DOHH2 (cell line): Measurements from ENCODE around the gene LRMDA.

ENCODE experiments used
- H3F3A ChIP-seq: fragments of 200-600 bp; sonication (generic), shearing (Covaris generic); 2 replicates; pipeline ENCODE4 v1.6.0; 2016; ENCODE audit warnings: antibody characterized with exemption, mild to moderate bottlenecking; ENCODE audit not compliant: control insufficient read depth, insufficient read depth
- H3K27ac ChIP-seq: fragments of 200-600 bp; sonication (generic); 2 replicates; pipeline ENCODE4 v1.5.1; 2014; ENCODE audit warnings: low read depth, mild to moderate bottlenecking, low read length, moderate library complexity
- H3K27me3 ChIP-seq: fragments of 200-600 bp; sonication (generic); 2 replicates; pipeline ENCODE4 v1.6.1; 2014; ENCODE audit warnings: mild to moderate bottlenecking, low read length, mixed read lengths; ENCODE audit not compliant: control insufficient read depth
- H3K36me3 ChIP-seq: fragments of 200-600 bp; sonication (generic); 2 replicates; pipeline ENCODE4 v1.6.1; 2014; ENCODE audit warnings: mild to moderate bottlenecking, low read length, moderate library complexity, mixed read lengths; ENCODE audit not compliant: control insufficient read depth
- H3K4me1 ChIP-seq: fragments of 200-600 bp; sonication (generic); 2 replicates; pipeline ENCODE4 v1.6.1; 2014; ENCODE audit warnings: mild to moderate bottlenecking, low read length, mixed read lengths; ENCODE audit not compliant: control insufficient read depth
- H3K4me2 ChIP-seq: fragments of 200-600 bp; sonication (generic); 2 replicates; pipeline ENCODE4 v1.6.0; 2014; ENCODE audit warnings: mild to moderate bottlenecking, low read length, moderate library complexity
- H3K4me3 ChIP-seq: fragments of 200-600 bp; sonication (generic); 2 replicates; pipeline ENCODE4 v1.5.1; 2014; ENCODE audit warnings: mild to moderate bottlenecking, low read length, mixed read lengths
- H3K79me2 ChIP-seq: fragments of 200-600 bp; sonication (generic); 2 replicates; pipeline ENCODE4 v1.6.1; 2014; ENCODE audit warnings: mild to moderate bottlenecking, low read length, mixed read lengths; ENCODE audit not compliant: control insufficient read depth
- H3K9me2 ChIP-seq: fragments of 200-600 bp; sonication (generic); replicated peaks from 2 replicates; pipeline ENCODE4 v1.6.1; 2014; ENCODE audit warnings: mild to moderate bottlenecking, low read length, mixed read lengths; ENCODE audit not compliant: control insufficient read depth
- H3K9me3 ChIP-seq: fragments of 200-600 bp; sonication (generic); 2 replicates; pipeline ENCODE4 v1.6.1; 2014; ENCODE audit warnings: antibody characterized with exemption, low read length, mixed read lengths; ENCODE audit not compliant: control insufficient read depth, insufficient read depth
- H4K20me1 ChIP-seq: fragments of 200-600 bp; sonication (generic); 2 replicates; pipeline ENCODE4 v1.6.0; 2014; ENCODE audit warnings: low read depth, mild to moderate bottlenecking, antibody characterized with exemption, low read length, moderate library complexity; ENCODE audit not compliant: control insufficient read depth, insufficient read depth
- EZH2phosphoT487 ChIP-seq: fragments of 200-600 bp; sonication (generic); IDR thresholded peaks from 2 replicates; pipeline ENCODE4 v1.6.1; 2017; ENCODE audit warnings: borderline replicate concordance, mild to moderate bottlenecking, antibody characterized with exemption, low read length, moderate library complexity, mixed read lengths
- TF ChIP-seq, protein P1 (sequence below): fragments of 200-600 bp; sonication (generic); IDR thresholded peaks from one replicate; pipeline ENCODE4 v1.5.1; 2014; ENCODE audit warnings: antibody characterized with exemption, mild to moderate bottlenecking, low read depth, low read length; ENCODE audit not compliant: poor library complexity, severe bottlenecking

The LRMDA gene

DNA sequence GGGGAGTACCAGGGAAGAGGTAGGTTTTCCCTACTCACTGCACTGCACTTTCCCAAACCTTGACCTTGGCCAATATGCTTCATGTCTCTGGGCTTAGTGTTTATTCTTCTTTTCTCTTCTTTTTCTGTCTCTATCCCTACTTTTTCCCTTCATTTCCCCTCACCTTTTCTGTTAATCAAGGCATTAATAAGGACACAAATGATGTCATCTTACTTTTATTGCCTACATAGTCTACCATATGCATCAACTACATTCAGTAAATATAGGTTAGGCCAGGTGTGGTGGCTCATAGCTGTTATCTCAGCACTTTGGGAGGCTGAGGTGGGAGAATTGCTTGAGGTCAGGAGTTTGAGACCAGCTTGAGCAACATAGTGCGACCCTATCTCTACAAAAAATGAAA, 16.9 kb upstream of the LRMDA start:
- Histone ChIP-seq H3F3A (no peaks in the 10 kb centered on the region), H3K27me3 (no peaks in the 10 kb centered on the region), H3K27ac (no peak overlapping the region), H3K9me2 (no peaks in the 10 kb centered on the region), H3K4me3 (no peak overlapping the region), H4K20me1 (no peaks in the 10 kb centered on the region), H3K9me3 (no peaks in the 10 kb centered on the region), H3K36me3 (no peaks in the 10 kb centered on the region), H3K4me2 (no peak overlapping the region), H3K4me1 (no peaks in the 10 kb centered on the region), H3K79me2 (no peaks in the 10 kb centered on the region)
- no peak for TF ChIP-seq EZH2phosphoT487
- TF ChIP-seq, protein P1, sequence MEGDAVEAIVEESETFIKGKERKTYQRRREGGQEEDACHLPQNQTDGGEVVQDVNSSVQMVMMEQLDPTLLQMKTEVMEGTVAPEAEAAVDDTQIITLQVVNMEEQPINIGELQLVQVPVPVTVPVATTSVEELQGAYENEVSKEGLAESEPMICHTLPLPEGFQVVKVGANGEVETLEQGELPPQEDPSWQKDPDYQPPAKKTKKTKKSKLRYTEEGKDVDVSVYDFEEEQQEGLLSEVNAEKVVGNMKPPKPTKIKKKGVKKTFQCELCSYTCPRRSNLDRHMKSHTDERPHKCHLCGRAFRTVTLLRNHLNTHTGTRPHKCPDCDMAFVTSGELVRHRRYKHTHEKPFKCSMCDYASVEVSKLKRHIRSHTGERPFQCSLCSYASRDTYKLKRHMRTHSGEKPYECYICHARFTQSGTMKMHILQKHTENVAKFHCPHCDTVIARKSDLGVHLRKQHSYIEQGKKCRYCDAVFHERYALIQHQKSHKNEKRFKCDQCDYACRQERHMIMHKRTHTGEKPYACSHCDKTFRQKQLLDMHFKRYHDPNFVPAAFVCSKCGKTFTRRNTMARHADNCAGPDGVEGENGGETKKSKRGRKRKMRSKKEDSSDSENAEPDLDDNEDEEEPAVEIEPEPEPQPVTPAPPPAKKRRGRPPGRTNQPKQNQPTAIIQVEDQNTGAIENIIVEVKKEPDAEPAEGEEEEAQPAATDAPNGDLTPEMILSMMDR = no peak

DNA sequence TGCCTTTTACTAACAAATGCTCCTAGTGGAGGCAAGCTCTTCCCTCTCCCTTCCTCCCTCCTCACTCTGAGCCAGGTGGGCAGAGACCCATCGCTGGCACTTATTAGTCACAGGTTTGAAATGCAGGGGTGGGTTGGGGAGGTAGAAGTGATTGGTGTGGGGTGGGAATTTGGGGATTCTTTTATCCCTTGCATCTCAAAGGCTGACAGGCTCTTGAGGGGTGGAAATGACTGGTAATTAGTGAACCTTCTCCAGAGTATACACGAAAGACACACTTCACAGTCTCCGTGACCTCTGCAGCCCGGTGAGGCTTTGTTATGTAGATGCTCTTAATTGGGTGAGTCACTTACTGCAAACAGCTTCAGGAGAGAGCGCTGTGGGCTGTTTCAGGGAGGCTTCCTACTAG, 13.9 kb upstream of the LRMDA start:
- Histone ChIP-seq H3K4me2 (no peak overlapping the region), H3K9me3 (no peaks in the 10 kb centered on the region), H3K4me3 (no peak overlapping the region), H3K79me2 (no peaks in the 10 kb centered on the region), H3F3A (no peaks in the 10 kb centered on the region), H3K4me1 (no peaks in the 10 kb centered on the region), H3K27ac (no peak overlapping the region), H3K36me3 (no peaks in the 10 kb centered on the region), H4K20me1 (no peaks in the 10 kb centered on the region), H3K9me2 (no peaks in the 10 kb centered on the region), H3K27me3 (no peaks in the 10 kb centered on the region)
- TF ChIP-seq EZH2phosphoT487 = no peak
- TF ChIP-seq, protein P1 = no peak

DNA sequence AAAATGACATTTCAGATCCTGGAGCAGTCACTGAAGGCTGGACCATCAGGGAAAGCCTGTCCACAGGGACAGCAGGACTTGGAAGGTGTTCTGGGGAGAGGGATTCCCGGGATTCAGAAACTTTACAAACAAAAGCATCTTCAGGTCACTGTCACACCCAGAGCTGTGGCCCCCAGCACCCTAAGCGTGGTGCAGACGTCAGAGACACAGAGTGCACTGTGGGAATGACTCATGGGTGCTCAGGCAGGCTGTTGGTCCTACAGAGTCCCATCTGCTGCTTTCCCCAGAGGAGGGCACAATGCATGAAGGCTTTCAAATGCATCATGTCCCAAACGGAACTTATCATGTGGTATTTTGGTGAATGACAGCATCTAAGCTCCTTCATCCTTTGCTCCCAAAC, 13.1 kb upstream of the LRMDA start:
- H3K9me3 ChIP-seq = no peaks in the 10 kb centered on the region
- no peak overlapping the region for H3K4me3 ChIP-seq
- no peak overlapping the region for H3K4me2 ChIP-seq
- no peaks in the 10 kb centered on the region for H3K36me3 ChIP-seq
- H3K79me2 ChIP-seq = no peaks in the 10 kb centered on the region
- H3K9me2 ChIP-seq = no peaks in the 10 kb centered on the region
- H3K27ac ChIP-seq = no peak overlapping the region
- no peaks in the 10 kb centered on the region for H3K27me3 ChIP-seq
- TF ChIP-seq, protein P1 = no peak
- no peak for TF ChIP-seq EZH2phosphoT487
- H3K4me1 ChIP-seq = no peaks in the 10 kb centered on the region
- H4K20me1 ChIP-seq = no peaks in the 10 kb centered on the region
- no peaks in the 10 kb centered on the region for H3F3A ChIP-seq

DNA sequence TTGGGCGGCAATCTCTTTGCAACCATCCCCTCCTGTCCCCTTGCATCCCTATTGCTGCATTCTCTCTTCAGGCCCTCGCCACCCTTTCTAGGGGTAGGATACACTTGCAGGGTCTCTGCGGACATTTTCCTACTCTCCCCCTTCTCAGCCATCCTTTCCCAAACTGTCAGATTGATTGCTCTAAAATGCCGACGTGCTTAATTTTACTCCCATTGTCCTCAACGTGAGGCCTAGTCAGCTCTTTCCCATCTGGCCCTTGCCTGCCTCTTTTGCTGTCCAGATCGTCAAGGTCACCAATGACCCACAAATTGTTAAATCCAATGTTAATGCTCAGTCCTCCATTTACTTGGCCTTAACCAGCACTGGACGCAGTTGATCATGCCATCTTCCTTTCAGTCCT, 12.7 kb upstream of the LRMDA start:
- Histone ChIP-seq H3K9me2 (no peaks in the 10 kb centered on the region), H3K4me1 (no peaks in the 10 kb centered on the region), H3K27me3 (no peaks in the 10 kb centered on the region), H3K9me3 (no peaks in the 10 kb centered on the region), H3K36me3 (no peaks in the 10 kb centered on the region), H3K79me2 (no peaks in the 10 kb centered on the region), H3K4me2 (no peak overlapping the region), H4K20me1 (no peaks in the 10 kb centered on the region), H3K4me3 (no peak overlapping the region), H3F3A (no peaks in the 10 kb centered on the region), H3K27ac (no peak overlapping the region)
- TF ChIP-seq, protein P1 = no peak
- no peak for TF ChIP-seq EZH2phosphoT487
